WI38 (cell line): ENCODE results near the gene CCDC159.

Source experiments
- H3K4me3 ChIP-seq: 2 replicates; pipeline ENCODE4 v1.5.1; 2011; ENCODE audit warnings: low read depth, mild to moderate bottlenecking, control low read depth, low read length
- CTCF ChIP-seq: IDR thresholded peaks from 2 replicates; pipeline ENCODE4 v1.5.1; 2012; ENCODE audit warnings: low read depth, mild to moderate bottlenecking, control low read depth, low read length

CCDC159 gene

DNA sequence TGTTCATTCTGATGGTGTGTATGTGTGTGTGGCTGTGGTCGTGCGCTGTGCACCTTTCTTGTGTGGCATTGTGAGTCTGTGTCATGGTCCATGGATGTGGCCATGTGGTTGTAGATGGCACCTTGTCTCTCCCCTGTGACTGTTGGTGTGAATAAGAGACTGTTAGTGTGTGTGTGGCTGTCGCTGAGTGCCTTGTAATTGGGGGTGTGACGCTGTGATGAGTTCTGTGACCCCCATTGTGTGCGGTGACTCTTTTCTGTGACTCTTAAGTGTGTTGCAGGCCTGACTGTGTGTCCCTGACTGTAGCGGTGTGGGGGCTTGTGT, 9.7 kb downstream of the CCDC159 start:
- no peak for TF ChIP-seq CTCF
- H3K4me3 ChIP-seq, result peak overlapping the region; percentile 61

DNA sequence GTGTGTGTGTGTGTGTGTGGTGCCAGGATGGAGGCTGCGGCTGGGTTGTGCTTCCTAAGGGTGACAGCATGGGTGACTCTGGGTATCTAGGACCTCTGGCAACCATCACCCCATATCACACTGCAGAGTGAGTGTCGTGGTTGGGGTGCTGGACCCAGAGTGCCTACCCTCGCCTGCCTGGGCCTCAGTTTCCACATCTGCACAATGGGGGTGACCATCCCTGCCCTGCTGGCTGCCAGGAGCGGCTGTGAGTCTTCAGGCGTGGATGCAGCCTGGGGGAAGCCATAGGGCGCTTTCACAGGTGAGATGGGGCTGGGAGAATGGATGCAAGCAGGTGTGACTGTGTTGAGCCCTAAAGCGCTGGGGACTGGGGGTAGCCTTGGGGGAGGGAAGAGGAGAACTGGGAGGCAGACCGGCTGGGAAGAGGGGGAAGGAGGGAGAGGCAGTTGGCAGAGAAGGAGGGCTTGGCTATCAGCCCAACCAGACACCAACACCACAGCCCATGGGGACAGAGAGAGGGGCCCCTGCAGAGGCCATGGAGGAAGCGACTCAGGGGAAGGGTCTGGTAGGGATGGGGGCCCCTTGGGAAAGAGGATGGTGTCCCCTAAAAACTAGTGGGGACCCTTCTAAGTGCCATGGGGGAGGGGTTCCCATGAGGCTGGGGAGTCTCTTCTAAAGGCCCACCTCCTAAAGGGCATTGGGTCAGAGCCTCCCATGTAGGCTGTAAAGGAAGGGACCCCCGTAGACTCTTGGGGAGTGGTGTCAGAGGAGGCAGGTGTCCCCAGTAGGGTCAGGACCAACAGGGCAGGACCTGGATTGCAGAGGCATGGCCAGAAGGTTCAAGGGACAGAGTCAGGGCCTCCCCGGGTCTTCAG, 10.6 kb downstream of the CCDC159 start:
- H3K4me3 ChIP-seq, result no peak overlapping the region

GRCh38 chr19:11359421-11359820, 13.1 kb downstream of the CCDC159 start:
- no peak for TF ChIP-seq CTCF
- no peak overlapping the region for H3K4me3 ChIP-seq

More for the DNA sequence above, 10.6 kb downstream of the CCDC159 start:
- TF ChIP-seq CTCF, result no peak

GRCh38 chr19:11361037-11361770, 14.9 kb downstream of the CCDC159 start:
- no peak overlapping the region for H3K4me3 ChIP-seq
- TF ChIP-seq CTCF, result no peak

DNA sequence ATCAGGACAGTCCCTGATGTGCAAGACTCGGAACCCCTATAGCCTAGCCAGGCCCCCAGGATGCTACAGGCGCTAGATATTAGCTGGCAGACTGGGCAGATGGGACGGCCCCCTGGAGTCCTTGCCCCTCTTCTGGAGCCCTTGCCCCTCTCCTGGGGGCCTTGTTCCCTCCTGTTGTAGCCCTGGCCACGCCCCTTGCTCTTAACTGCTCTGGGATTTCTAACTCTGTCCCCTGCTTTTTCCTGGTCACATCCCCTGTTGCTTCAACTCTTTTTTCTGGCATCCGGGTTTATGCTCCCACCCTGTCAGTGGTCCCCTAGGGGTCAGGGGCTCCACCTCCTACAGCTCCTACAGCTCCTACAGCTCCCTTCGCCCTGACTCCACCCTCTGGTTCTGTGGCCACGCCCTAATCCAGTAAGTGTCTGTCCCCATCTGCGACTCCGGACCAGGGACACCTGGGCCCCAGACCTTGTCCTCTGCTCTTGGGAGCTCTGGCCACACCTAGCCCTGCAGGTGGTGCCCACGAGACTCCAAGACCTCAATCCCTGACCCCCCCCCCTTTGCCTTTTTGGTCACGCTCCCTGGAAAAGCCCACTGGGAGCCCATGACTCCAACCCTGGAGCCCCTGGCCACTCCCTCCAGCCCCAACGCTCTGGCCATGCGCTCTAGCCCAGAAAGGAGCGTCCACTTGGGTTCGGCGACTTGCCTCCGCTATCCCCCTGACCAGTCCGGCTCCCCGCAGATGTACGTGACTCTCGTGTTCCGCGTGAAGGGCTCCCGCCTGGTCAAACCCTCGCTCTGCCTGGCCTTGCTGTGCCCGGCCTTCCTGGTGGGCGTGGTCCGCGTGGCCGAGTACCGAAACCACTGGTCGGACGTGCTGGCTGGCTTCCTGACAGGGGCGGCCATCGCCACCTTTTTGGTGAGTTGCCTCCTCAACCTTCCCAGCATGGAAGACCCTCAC, 15.7 kb downstream of the CCDC159 start:
- H3K4me3 ChIP-seq, result no peak overlapping the region

GRCh38 chr19:11363881-11364280, 17.6 kb downstream of the CCDC159 start:
- TF ChIP-seq CTCF, result no peak
- H3K4me3 ChIP-seq, result no peak overlapping the region

More for the DNA sequence above, 15.7 kb downstream of the CCDC159 start:
- no peak for TF ChIP-seq CTCF
